GM19438 (cell line): ENCODE data around the gene PAPSS1.

Experiments
- ATAC-seq: cut with Tn5 transposase; IDR thresholded peaks from one replicate; pipeline ENCODE4 v1.9.1; 2021; ENCODE audit warnings: low read depth; ENCODE audit not compliant: unreplicated experiment

Gene PAPSS1

GRCh38 chr4:107631560-107631959 is 88.5 kb downstream of the PAPSS1 start:
- no peak for ATAC-seq

GRCh38 chr4:107630185-107630705 is 89.8 kb downstream of the PAPSS1 start:
- no peak for ATAC-seq

DNA sequence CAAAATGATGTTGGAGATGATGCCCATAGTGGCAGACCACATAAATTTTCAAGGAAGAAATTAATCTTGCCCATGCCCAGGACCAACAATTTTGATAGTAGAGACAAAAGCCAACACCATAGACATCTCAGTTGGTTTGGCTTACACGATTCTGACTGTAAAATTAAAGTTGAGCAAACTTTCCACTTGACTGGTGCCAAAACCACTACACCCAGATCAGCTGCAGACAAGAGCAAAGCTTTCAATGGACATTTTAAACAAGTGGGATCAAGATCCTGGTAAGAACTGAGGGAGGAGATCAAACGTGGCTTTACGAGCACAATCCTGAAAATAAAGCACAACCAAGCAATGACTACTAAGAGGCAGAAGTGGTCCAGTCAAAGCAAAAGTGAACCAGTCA is 90.7 kb downstream of the PAPSS1 start:
- ATAC-seq = no peak

DNA sequence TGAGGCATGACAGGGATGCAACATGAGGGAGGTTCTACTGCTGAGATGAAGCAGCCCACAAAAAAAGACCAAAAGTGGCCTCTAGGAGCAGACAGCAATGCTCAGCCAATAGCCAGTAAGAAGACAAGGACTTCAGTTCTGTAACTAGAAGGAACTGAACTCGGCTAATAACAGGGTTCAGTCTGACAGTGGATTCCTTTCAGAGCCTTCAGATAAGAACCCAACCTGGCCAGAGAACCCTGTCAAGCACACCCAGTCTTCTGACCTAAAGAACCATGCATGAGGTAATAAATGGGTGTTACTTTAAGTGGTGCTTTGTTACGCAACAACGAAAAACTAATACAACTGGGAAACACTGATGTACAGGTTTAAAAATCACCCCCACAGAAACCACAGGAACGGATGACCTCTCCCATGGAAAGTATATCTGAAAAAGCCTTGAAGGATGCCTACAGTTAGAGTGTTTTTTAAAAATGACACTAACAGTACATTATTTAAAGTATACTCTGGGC is 94.6 kb downstream of the PAPSS1 start:
- no peak for ATAC-seq

GRCh38 chr4:107624024-107624423 is 96.0 kb downstream of the PAPSS1 start:
- no peak for ATAC-seq

GRCh38 chr4:107622006-107622405 is 98.0 kb downstream of the PAPSS1 start:
- no peak for ATAC-seq

- ATAC-seq = no peak
Observed at GRCh38 chr4:107619731-107620130, 100.3 kb downstream of the PAPSS1 start.

DNA sequence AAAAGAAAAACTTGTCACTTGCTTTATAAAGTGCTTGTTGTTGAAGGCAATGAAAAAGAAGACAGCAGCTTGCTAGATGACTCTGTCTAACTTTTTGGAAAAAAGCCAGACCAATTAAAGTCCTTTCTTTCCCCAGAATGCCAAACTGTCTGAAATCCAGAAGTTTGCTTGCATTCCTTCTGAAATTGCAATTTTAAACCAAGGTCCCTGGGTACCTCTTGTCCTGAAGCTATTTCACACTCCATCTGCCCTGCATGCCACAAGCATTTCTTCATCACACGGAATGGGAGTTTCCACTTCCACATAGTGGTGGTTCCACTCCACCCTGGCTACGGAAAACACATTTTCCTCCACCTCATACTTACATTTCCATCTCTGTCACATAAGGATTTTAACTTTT is 101.0 kb downstream of the PAPSS1 start:
- ATAC-seq = no peak

DNA sequence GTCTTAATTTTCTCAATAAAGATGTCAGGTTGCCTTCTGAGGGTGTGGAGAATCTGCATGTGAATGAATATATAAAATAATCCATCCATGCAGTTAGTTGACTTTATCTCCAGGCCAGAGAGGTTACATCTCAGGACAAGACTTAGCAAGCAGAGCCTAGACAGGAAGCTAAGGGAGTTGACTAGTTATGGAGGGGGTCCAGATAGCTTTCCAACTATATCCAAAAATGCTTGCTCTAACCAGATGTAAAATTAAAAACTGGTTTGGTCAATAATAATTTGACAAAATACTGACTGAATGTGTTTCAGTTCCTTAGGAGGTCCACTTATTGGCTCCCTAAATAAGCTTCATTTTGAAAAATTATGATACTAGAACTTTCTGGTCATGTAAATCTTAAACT is 101.4 kb downstream of the PAPSS1 start:
- no peak for ATAC-seq

DNA sequence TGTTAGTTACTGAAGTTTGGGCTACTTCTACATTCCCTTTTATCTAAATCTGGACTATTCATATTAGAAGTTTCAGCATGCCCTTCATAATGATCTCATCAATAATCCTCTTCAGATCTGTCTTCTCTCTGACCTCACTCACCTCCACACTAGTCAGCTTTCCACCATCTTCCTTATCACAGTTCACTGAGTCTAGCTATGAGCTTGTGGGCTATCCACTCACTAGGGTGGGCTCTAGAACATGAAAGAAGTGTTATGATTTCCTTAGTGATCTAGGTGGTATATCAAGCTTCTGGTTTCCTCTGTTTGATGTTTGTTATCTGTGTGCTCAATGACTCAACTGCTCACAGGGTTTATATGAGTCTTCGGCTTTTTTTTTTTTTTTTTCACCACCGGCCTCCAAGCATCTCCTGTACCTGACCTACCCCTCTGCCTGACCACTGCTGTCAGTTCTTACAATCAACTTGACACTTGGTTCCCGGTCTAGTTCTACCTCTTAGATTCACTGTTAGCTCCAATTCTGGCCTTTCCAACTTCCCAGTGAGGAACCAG is 103.1 kb downstream of the PAPSS1 start:
- ATAC-seq = no peak

- no peak for ATAC-seq
Observed at GRCh38 chr4:107615809-107616208, 104.2 kb downstream of the PAPSS1 start.

- no peak for ATAC-seq
Observed at GRCh38 chr4:107603430-107603829, 116.6 kb downstream of the PAPSS1 start.

- ATAC-seq = no peak
Observed at GRCh38 chr4:107600983-107601382, 119.1 kb downstream of the PAPSS1 start.

DNA sequence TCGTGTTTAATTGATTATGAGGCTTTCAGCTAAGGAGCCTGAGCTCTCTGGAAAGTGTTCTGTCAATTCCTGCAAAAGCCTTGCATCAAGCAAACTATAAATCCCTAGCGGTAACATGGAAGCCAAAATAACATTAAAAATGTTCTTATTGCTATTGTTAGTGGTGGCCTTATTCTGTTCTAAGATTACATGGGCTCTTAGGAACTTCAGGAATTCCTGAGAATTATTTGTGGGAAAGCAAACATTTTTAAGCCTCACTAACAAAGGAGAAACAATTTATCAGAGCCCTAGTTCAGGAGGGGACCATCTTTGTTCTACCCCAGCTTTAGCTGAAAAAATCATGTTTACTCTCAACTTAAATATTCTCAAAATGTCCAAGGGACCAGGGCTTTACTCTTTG is 119.6 kb downstream of the PAPSS1 start:
- no peak for ATAC-seq

DNA sequence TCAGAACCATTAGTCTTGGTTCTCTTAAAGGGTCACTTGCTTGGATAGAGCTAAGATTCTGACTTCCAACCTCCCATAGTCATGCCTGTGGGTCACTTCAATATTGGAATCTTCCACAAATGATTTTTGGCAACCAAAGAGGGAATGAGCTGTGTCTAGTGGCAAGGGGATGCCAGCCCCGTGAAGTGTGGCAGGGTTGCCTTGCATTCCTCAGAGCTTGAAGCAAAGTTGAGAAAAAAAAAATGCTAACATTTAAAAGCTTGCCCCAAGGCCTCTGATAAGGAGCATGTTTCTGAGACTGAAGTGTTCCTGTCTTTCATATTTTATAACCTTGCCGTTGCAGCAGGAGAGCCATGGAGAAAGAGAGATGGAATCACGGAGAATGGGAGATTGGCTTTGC is 120.2 kb downstream of the PAPSS1 start:
- no peak for ATAC-seq

DNA sequence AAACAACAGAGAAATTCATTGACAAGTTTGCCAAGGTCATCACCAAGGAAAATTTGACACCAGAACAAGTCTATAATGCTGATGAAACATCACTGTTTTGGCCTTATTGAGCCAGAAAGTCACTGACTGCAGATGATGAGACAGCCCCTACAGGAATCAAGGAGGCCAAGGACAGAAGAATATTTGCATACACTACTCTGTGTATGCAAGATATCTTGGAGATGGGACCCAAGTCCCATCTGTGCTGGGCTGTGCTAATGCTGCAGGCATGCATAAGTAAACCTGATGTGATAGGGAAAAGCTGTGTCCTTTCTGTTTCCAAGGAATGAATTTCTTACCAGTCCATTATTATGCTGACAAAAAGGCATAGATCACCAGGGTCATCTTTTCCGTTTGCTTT is 126.8 kb downstream of the PAPSS1 start:
- no peak for ATAC-seq

- ATAC-seq = peak; percentile 77
Observed at GRCh38 chr4:107592519-107592918, 127.5 kb downstream of the PAPSS1 start.

GRCh38 chr4:107589269-107589668 is 130.8 kb downstream of the PAPSS1 start:
- ATAC-seq = no peak

GRCh38 chr4:107586371-107586770 is 133.7 kb downstream of the PAPSS1 start:
- ATAC-seq = no peak

DNA sequence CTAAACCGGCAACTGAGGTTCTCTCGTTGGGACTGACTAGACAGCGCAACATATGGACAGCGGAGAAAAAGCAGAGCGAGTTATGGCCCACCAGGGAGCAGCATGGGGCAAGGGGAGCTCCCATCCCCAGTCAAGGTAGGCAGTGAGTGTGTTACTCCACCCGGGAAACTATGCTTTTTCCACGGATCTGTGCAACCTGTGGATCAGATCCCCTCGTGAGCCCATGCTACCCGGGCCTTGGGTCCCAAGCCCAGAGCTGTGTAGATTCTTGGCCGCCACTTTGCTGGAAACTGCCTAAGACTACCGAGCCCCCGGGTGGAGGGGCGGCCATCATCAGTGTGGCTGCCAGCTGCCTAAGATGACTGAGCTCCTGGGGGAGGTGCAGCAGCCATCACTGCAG is 140.9 kb downstream of the PAPSS1 start:
- ATAC-seq = no peak

- no peak for ATAC-seq
Observed at GRCh38 chr4:107578321-107578720, 141.7 kb downstream of the PAPSS1 start.

- no peak for ATAC-seq
Observed at GRCh38 chr4:107577743-107578142, 142.3 kb downstream of the PAPSS1 start.

DNA sequence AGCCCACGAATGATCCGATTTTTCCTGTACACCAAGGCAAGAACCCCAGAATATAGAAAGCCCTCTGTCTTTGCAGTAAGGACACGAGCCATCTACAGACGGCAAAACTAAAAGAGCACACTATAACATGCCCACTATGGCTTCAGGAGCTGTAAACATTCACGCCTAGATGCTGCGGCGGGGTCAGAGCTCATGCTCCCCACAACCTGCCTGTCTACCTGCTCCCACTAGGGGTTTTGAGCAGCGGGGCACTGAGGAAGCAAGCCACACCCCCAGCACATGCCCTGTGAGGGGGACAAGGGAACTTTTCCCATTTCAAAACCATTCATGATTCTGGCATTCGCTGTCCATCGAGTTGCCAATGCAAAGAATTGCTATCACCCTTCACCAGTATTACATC is 144.8 kb downstream of the PAPSS1 start:
- ATAC-seq = no peak
